Sigmoid colon (tissue), 7 donors: ENCODE results near the gene SLC38A4. TPM values are rescaled to one million over a fixed set of nuclear protein-coding genes. Genes with fewer than 3 reads are reported as not detected.

ENCODE experiments used
- DNase-seq: peaks from one replicate; pipeline ENCODE4 v3.0.0-alpha.2; 2019
- H3K27ac ChIP-seq, 4 donors: fragments of 200-600 bp; sonication (generic); one replicate each; pipeline ENCODE4 v1.5.1; 2016 to 2019; ENCODE audit warnings: mild to moderate bottlenecking in 1 of 4
- H3K27me3 ChIP-seq, 3 donors: fragments of 200-600 bp; sonication (generic); one replicate each; pipeline ENCODE4 v1.5.1; 2019; ENCODE audit warnings: mild to moderate bottlenecking in 1 of 3
- H3K36me3 ChIP-seq, 4 donors: fragments of 200-600 bp; sonication (generic); one replicate each; pipeline ENCODE4 v1.5.1; 2016 to 2019
- H3K4me1 ChIP-seq, 4 donors: fragments of 200-600 bp; sonication (generic); one replicate each; pipeline ENCODE4 v1.5.1; 2017 to 2019
- H3K4me3 ChIP-seq, 4 donors: fragments of 200-600 bp; sonication (generic); one replicate each; pipeline ENCODE4 v1.5.1; 2017 to 2019; ENCODE audit warnings: mild to moderate bottlenecking in 2 of 4, moderate library complexity in 1 of 4
- H3K9me3 ChIP-seq, 4 donors: fragments of 200-600 bp in 3 of 4; sonication (generic) in 3 of 4; one replicate each; pipeline versions ENCODE4 v1.5.1 to v1.6.1; 2013 to 2019
- CTCF ChIP-seq, 4 experiments: fragments of 450-650 bp in 3 of 4; fragments of 200-600 bp in 1 of 4; IDR thresholded peaks; one replicate each; pipeline ENCODE4 v1.5.1; 2016 to 2019; ENCODE audit warnings: antibody characterized with exemption in 4 of 4, mild to moderate bottlenecking in 3 of 4, moderate library complexity in 2 of 4
- EP300 ChIP-seq, 4 donors: sonication (generic); formaldehyde crosslinking; IDR thresholded peaks; one replicate each; pipeline ENCODE4 v1.6.1; 2017; ENCODE audit warnings: antibody characterized with exemption in 4 of 4
- POLR2A ChIP-seq, 2 donors: fragments of 450-650 bp; IDR thresholded peaks; one replicate each; pipeline ENCODE4 v1.6.1; 2016; ENCODE audit warnings: antibody characterized with exemption in 2 of 2, mild to moderate bottlenecking in 2 of 2, moderate library complexity in 2 of 2
- POLR2AphosphoS5 ChIP-seq, 4 donors: sonication (generic); formaldehyde crosslinking; IDR thresholded peaks; one replicate each; pipeline ENCODE4 v1.6.1; 2017; ENCODE audit warnings: antibody characterized with exemption in 4 of 4
- whole genome bisulfite sequencing, 2 donors: extraction: QIAGEN DNeasy Blood & Tissue Kit; methylation state at CpG; one replicate each; pipeline ENCODE4 v1.1.7; 2013; 5-methylcytosine and 5-hydroxymethylcytosine counted together
- intact Hi-C: fragments of 100-400 bp; cut with DNase I; formaldehyde crosslinking; loops from one replicate; pipeline ENCODE4 v1.15.1; 2023
- polyA plus RNA-seq, 3 donors: library from polyadenylated mRNA; stranded (reverse); fragments of 200-250 nt; gene quantifications; one replicate each; pipeline ENCODE4 v1.2.3, GENCODE V29; 2013
- total RNA-seq, 4 donors: library from RNA; depleted of rRNA; stranded (reverse); fragments of >200 nt; gene quantifications; one replicate each; pipeline ENCODE4 v1.1.0, GENCODE V29; 2016
- donor health status: healthy with polysubstance abuse.
- donor health status: Bipolar disorder and iron deficiency.
- donor health status: healthy.

Gene SLC38A4
- total RNA-seq (1 to 10 TPM in 2 of 4 donors, under 1 TPM in 2; 0.55 to 1.3 (median 0.87) TPM), polyA plus RNA-seq (1 to 10 TPM in 1 of 3 donors, under 1 TPM in 2; 0.39 to 3.5 (median 0.60) TPM)

GRCh38 chr12:46825591-46826414, at the start of gene SLC38A4:
Gene SLC38A4, minus strand, starts transcription at chr12:46825997. Its CDS starts 32,926 bp downstream, at chr12:46793071.
- TF ChIP-seq POLR2A (IDR thresholded peaks at IDR 0.05): no peak
- TF ChIP-seq CTCF (IDR thresholded peaks at IDR 0.05): peak in 2 of 4 experiments; percentile 13 to 19
- no peaks in the 10 kb centered on the region for H3K9me3 ChIP-seq
- WGBS, 2 donors: 5 to 20% methylated on average over 29 of the region's 29 CpGs
- H3K4me1 ChIP-seq: peaks cover 0 to 13% (median 7%) of the 10 kb centered on the region in 4 donors
- H3K4me3 ChIP-seq: peak within 1 kb of the TSS in 3 of 4 donors; percentile 26 to 31 (median 30)
- H3K27me3 ChIP-seq: peaks cover 0 to 37% (median 0%) of the 10 kb centered on the region in 3 donors
- H3K27ac ChIP-seq: no peak within 1 kb of the TSS
- DNase-seq: no peak
- intact Hi-C loops: loop anchor here (10.0 kb wide), 1 partner anchor 151 kb away; no protein-coding TSS in a partner anchor
- no peaks in the 10 kb centered on the region for H3K36me3 ChIP-seq

- Histone ChIP-seq H3K4me3 (no peak overlapping the region), H3K27me3 (no peaks in the 10 kb centered on the region), H3K27ac (no peak overlapping the region), H3K4me1 (peaks cover 0 to 14% (median 5%) of the 10 kb centered on the region in 4 donors), H3K36me3 (no peaks in the 10 kb centered on the region), H3K9me3 (peaks cover 0 to 5% (median 0%) of the 10 kb centered on the region in 4 donors)
- no peak for DNase-seq
- TF ChIP-seq EP300 (IDR thresholded peaks at IDR 0.05) (no peak), CTCF (IDR thresholded peaks at IDR 0.05) (no peak), POLR2A (IDR thresholded peaks at IDR 0.05) (no peak), POLR2AphosphoS5 (IDR thresholded peaks at IDR 0.05) (no peak)
- intact Hi-C loops: no loop called here
- 81 to 91% methylated on average over 1 of the region's 1 CpG for WGBS, 2 donors
These were observed 49.3 kb upstream of the SLC38A4 start for GRCh38 chr12:46875095-46875494.

- no peak for DNase-seq
- Histone ChIP-seq H3K27me3 (no peaks in the 10 kb centered on the region), H3K4me3 (no peak overlapping the region), H3K36me3 (no peaks in the 10 kb centered on the region), H3K9me3 (peaks cover 0 to 5% (median 0%) of the 10 kb centered on the region in 4 donors), H3K4me1 (peaks cover 0 to 14% (median 5%) of the 10 kb centered on the region in 4 donors), H3K27ac (no peak overlapping the region)
- TF ChIP-seq EP300 (IDR thresholded peaks at IDR 0.05) (no peak), CTCF (IDR thresholded peaks at IDR 0.05) (no peak), POLR2A (IDR thresholded peaks at IDR 0.05) (no peak), POLR2AphosphoS5 (IDR thresholded peaks at IDR 0.05) (no peak)
- 79 to 86% methylated on average over 3 of the region's 3 CpGs for WGBS, 2 donors
- intact Hi-C loops: no loop called here
These were observed 48.8 kb upstream of the SLC38A4 start for GRCh38 chr12:46874642-46875041.

GRCh38 chr12:46872135-46872534, 46.3 kb upstream of the SLC38A4 start:
- Histone ChIP-seq H3K4me1 (peaks cover 0 to 14% (median 5%) of the 10 kb centered on the region in 4 donors), H3K4me3 (no peak overlapping the region), H3K27ac (no peak overlapping the region), H3K27me3 (no peaks in the 10 kb centered on the region), H3K9me3 (peaks cover 0 to 4% (median 0%) of the 10 kb centered on the region in 4 donors), H3K36me3 (no peaks in the 10 kb centered on the region)
- intact Hi-C loops: no loop called here
- 91 to 92% methylated on average over 4 of the region's 4 CpGs for WGBS, 2 donors
- no peak for DNase-seq
- TF ChIP-seq POLR2A (IDR thresholded peaks at IDR 0.05): no peak
- no peak for TF ChIP-seq CTCF (IDR thresholded peaks at IDR 0.05)
- TF ChIP-seq POLR2AphosphoS5 (IDR thresholded peaks at IDR 0.05): no peak
- no peak for TF ChIP-seq EP300 (IDR thresholded peaks at IDR 0.05)
